Esophagus (tissue), 2 donors: ENCODE measurements around the gene ZNF521. TPM values are rescaled to one million over a fixed set of nuclear protein-coding genes. Genes with fewer than 3 reads are reported as not detected.

ENCODE experiments used
- H3K27ac ChIP-seq, 2 donors: one replicate each; pipeline ENCODE4 v1.5.1; 2013; ENCODE audit warnings: low read depth in 2 of 2, mild to moderate bottlenecking in 2 of 2, inconsistent platforms in 1 of 2, low read length in 1 of 2, moderate library complexity in 1 of 2
- H3K27me3 ChIP-seq, 2 donors: one replicate each; pipeline ENCODE4 v1.6.1; 2013; ENCODE audit warnings: low read length in 2 of 2, control low read depth in 1 of 2, mild to moderate bottlenecking in 1 of 2; ENCODE audit not compliant: insufficient read depth in 2 of 2, control insufficient read depth in 1 of 2
- H3K36me3 ChIP-seq, 2 donors: one replicate each; pipeline ENCODE4 v1.6.1; 2013; ENCODE audit warnings: low read length in 1 of 2; ENCODE audit not compliant: control insufficient read depth in 2 of 2, insufficient read depth in 2 of 2
- H3K4me1 ChIP-seq, 2 donors: one replicate each; pipeline ENCODE4 v1.6.1; 2013; ENCODE audit warnings: low read length in 1 of 2; ENCODE audit not compliant: control insufficient read depth in 2 of 2, insufficient read depth in 2 of 2
- H3K4me3 ChIP-seq, 2 donors: one replicate each; pipeline ENCODE4 v1.5.1; 2013; ENCODE audit warnings: low read length in 2 of 2, mild to moderate bottlenecking in 2 of 2, low read depth in 1 of 2, moderate library complexity in 1 of 2
- H3K9me3 ChIP-seq, 2 donors: one replicate each; pipeline ENCODE4 v1.6.1; 2013; ENCODE audit warnings: mild to moderate bottlenecking in 2 of 2, low read depth in 1 of 2, low read length in 1 of 2, moderate library complexity in 1 of 2; ENCODE audit not compliant: control insufficient read depth in 2 of 2, insufficient read depth in 1 of 2
- WGBS, 2 donors: extraction: QIAGEN DNeasy Blood & Tissue Kit; methylation state at CpG; one replicate each; pipeline ENCODE4 v1.1.7; 2013; 5-methylcytosine and 5-hydroxymethylcytosine counted together
- polyA plus RNA-seq, 2 donors: library from polyadenylated mRNA; stranded (reverse); fragments of 200-250 nt; gene quantifications; one replicate each; pipeline ENCODE4 v1.2.3, GENCODE V29; 2013
- donor health status: healthy with polysubstance abuse.
- donor health status: Bipolar disorder and iron deficiency.

Gene ZNF521
- polyA plus RNA-seq, 2 donors: 0.79 to 1.2 TPM

DNA sequence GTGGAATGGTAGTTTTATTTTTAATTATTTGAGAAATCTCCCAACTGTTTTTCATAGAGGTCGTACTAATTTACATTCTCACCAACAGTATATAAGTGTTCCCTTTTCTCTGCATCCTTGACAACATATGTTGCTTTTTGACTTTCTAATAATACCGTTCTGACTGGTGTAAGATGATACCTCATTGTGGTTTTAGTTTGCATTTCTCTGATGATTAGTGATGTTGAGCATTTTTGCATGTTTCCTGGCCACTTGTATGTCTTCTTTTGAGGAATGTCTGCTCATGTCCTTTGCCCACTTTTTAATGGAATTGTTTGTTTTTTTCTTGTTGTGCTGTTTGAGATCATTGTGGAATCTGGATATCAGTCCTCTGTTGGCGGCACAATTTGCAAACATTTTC lies 242.5 kb downstream of the ZNF521 start:
- Histone ChIP-seq H3K4me1 (no peaks in the 10 kb centered on the region), H3K27ac (no peak overlapping the region), H3K27me3 (no peaks in the 10 kb centered on the region), H3K9me3 (peaks cover 0 to 2% of the 10 kb centered on the region in 2 donors), H3K36me3 (no peaks in the 10 kb centered on the region), H3K4me3 (no peak overlapping the region)
- WGBS, 2 donors: 79 to 86% methylated on average over 3 of the region's 3 CpGs

DNA sequence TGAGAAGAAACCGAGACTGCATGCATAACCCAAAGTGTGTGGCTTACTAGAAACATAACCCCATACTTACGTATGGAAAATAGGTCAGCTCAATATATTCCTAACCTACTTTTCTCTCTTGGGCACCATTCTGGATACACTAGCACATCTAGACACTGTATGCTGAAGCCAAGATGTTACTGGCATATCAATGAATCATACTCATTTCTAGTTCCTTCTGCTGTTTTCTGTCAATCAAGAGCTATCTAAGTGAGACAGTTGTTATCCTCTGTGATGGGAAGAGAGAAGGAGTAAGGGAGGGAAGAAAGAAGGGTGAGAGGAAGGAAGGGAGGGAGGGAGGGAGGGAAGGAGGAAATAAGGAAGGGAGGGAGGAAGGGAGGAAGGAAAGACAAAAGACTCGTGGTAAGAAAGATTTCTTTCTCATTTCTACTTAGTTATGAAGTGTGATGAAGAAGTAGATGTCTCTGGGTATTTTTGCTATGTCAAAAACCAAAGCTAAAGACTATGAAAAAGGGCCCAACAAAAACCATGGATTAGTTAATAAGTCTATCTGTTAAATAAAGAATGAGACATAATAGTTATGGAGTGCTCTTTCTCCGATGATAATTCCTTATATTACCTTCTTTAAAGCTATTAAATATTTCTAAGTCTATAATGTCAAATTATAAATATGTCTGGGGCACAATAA lies 248.4 kb downstream of the ZNF521 start:
- Histone ChIP-seq H3K4me3 (no peak overlapping the region), H3K27ac (no peak overlapping the region), H3K9me3 (no peaks in the 10 kb centered on the region), H3K36me3 (no peaks in the 10 kb centered on the region), H3K27me3 (no peaks in the 10 kb centered on the region), H3K4me1 (no peaks in the 10 kb centered on the region)
- 82 to 87% methylated on average over 4 of the region's 4 CpGs for WGBS, 2 donors

DNA sequence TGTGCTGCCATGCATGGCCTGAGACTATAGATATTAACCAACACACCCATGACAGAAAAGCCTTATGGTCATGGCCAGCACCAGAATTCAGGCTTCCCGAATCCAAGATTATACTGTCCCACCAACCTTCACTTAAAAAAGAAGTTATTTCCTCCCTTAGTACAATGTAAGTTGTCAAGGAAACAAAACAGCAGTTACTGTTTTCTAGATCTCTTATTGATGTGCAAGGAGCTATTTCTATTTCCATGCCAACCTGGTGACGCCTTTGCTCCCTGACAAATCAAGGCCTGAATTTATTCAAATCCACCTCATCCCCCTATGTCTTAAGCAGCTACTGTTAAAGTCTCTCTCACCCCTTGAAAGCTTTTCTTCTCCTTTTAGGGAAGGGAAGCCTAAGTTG lies 249.3 kb downstream of the ZNF521 start:
- Histone ChIP-seq H3K4me3 (no peak overlapping the region), H3K4me1 (no peaks in the 10 kb centered on the region), H3K36me3 (no peaks in the 10 kb centered on the region), H3K27me3 (no peaks in the 10 kb centered on the region), H3K9me3 (no peaks in the 10 kb centered on the region), H3K27ac (no peak overlapping the region)
- WGBS, 2 donors: 46 to 59% methylated on average over 2 of the region's 2 CpGs

- H3K36me3 ChIP-seq: no peaks in the 10 kb centered on the region
- no peaks in the 10 kb centered on the region for H3K9me3 ChIP-seq
- H3K4me3 ChIP-seq: no peak overlapping the region
- H3K4me1 ChIP-seq: no peaks in the 10 kb centered on the region
- WGBS, 2 donors: 64 to 69% methylated on average over 3 of the region's 3 CpGs
- no peaks in the 10 kb centered on the region for H3K27me3 ChIP-seq
- H3K27ac ChIP-seq: no peak overlapping the region
Measured at GRCh38 chr18:25100418-25100817, 251.5 kb downstream of the ZNF521 start.

DNA sequence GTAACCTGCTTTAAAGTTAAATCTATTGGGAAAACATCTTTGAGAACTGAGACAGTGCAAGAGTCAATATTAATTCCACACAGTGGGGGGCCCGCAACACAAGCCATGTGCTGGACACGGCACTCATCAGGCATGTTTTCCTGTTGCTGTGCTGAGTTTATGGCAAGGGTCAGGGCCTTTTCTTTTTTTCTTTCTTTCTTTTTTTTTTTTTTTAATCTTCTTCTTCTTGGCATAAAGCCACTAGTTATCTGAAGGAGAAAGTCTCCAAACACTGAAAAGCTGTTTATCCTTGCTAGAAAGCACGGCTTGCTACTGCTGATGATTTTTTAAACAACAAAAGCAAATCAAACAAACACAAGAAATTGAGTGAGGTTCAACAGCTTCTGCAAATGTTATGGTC lies 252.1 kb downstream of the ZNF521 start:
- H3K36me3 ChIP-seq: no peaks in the 10 kb centered on the region
- H3K9me3 ChIP-seq: no peaks in the 10 kb centered on the region
- H3K27me3 ChIP-seq: no peaks in the 10 kb centered on the region
- H3K4me3 ChIP-seq: no peak overlapping the region
- 62 to 63% methylated on average over 3 of the region's 3 CpGs for WGBS, 2 donors
- no peak overlapping the region for H3K27ac ChIP-seq
- H3K4me1 ChIP-seq: no peaks in the 10 kb centered on the region

DNA sequence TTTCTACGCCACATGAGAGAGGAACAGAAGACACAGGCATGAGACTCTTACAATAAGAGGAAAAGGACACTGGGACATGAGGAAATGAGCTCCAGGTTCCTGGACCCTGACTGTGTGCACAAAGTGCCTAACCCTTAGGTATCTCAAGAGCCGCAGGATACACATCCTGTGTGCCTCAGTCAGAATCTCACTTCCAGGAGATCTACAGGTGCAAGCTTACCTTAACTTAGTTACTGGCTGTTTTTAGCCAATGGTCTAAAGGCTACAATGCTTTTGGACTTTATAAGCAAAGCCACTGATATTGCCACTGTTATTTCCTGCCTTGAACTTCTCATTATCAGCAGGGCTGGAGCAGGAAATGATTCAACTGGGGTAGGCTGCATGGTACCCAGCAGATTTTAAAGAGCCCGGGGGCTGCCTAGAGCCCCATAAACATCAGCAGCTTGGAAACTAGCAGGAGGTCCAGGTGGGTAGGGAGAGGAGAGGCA lies 254.4 kb downstream of the ZNF521 start:
- Histone ChIP-seq H3K27ac (no peak overlapping the region), H3K4me3 (no peak overlapping the region), H3K36me3 (no peaks in the 10 kb centered on the region), H3K9me3 (no peaks in the 10 kb centered on the region), H3K27me3 (no peaks in the 10 kb centered on the region), H3K4me1 (no peaks in the 10 kb centered on the region)
- WGBS, 2 donors: 77 to 80% methylated on average over 3 of the region's 3 CpGs

DNA sequence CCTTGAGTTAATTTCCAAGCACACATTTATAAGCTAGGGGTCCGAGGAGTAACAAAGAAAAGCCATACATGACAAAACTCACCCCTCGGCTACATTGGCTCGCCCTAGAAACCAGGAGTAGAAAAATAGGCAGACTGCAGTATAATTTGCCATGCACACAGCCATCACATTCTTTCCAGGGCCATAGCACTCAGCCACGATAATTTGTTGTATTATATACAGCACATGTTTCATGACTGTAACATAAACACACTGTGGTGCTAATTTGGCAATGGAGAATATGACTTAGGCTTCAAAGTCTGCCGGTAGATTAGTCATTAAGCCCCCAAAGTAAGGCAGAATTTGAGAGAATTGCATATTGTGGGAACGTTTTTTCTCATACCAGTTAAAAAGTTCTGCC lies 254.9 kb downstream of the ZNF521 start:
- WGBS, 2 donors: 68 to 73% methylated on average over 6 of the region's 6 CpGs

DNA sequence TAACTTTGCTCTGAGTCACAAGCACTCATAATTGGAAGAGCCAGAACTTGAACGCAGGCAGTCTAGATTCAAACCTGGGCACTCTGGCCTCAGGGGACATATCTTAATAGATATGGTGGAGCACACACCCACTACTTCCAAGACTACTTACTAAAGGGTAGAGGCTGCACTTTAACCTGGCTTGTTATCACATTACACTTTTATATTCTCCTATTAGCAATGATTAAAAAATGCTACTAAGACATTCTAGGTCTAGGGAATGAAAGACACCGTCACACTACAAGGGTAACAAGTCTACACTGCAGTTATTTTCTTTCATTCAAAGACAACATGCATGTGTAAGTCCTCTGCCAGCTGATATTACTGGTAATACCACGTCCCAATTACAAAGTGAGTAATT lies 258.8 kb downstream of the ZNF521 start:
- Histone ChIP-seq H3K27ac (no peak overlapping the region), H3K4me1 (no peaks in the 10 kb centered on the region), H3K36me3 (no peaks in the 10 kb centered on the region), H3K9me3 (no peaks in the 10 kb centered on the region), H3K27me3 (no peaks in the 10 kb centered on the region), H3K4me3 (no peak overlapping the region)
- WGBS, 2 donors: 55 to 63% methylated on average over 3 of the region's 3 CpGs

More for the DNA sequence above, 254.9 kb downstream of the ZNF521 start:
- H3K27ac ChIP-seq: no peak overlapping the region
- H3K36me3 ChIP-seq: no peaks in the 10 kb centered on the region
- H3K27me3 ChIP-seq: no peaks in the 10 kb centered on the region
- H3K4me3 ChIP-seq: no peak overlapping the region
- H3K9me3 ChIP-seq: no peaks in the 10 kb centered on the region
- H3K4me1 ChIP-seq: no peaks in the 10 kb centered on the region

GRCh38 chr18:25089470-25089869 lies 262.5 kb downstream of the ZNF521 start:
- no peak overlapping the region for H3K4me3 ChIP-seq
- no peaks in the 10 kb centered on the region for H3K9me3 ChIP-seq
- WGBS, 2 donors: 97 to 98% methylated on average over 6 of the region's 6 CpGs
- H3K27ac ChIP-seq: no peak overlapping the region
- H3K27me3 ChIP-seq: no peaks in the 10 kb centered on the region
- no peaks in the 10 kb centered on the region for H3K36me3 ChIP-seq
- no peaks in the 10 kb centered on the region for H3K4me1 ChIP-seq

DNA sequence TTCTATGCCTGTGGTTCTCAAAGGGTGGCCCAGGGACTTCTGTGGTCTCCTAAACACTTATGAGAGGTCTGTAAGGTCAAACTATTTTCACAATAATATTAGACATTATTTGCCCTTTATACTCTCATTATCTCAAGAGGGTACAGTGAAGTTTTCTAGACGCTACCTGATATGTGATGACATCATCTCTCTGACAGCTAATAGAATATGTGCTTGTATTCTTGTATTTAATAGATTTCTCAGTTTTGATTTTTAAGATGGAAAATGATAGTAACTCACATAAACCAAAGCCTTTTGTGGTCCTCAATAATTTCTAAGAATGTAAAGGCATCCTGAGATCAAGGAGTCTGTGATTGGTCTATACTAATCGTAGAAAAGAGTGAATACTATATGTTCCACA lies 265.1 kb downstream of the ZNF521 start:
- H3K27me3 ChIP-seq: no peaks in the 10 kb centered on the region
- H3K4me3 ChIP-seq: no peak overlapping the region
- 87 to 93% methylated on average over 2 of the region's 2 CpGs for WGBS, 2 donors
- no peaks in the 10 kb centered on the region for H3K4me1 ChIP-seq
- no peaks in the 10 kb centered on the region for H3K36me3 ChIP-seq
- no peaks in the 10 kb centered on the region for H3K9me3 ChIP-seq
- H3K27ac ChIP-seq: no peak overlapping the region
